ENCODE results near the gene EIF4H. TPM values are rescaled to one million over a fixed set of nuclear protein-coding genes. Genes with fewer than 3 reads are reported as not detected.

Gene EIF4H
- total RNA-seq = 100 to 1,000 TPM; 175 to 250 (median 213) TPM

DNA sequence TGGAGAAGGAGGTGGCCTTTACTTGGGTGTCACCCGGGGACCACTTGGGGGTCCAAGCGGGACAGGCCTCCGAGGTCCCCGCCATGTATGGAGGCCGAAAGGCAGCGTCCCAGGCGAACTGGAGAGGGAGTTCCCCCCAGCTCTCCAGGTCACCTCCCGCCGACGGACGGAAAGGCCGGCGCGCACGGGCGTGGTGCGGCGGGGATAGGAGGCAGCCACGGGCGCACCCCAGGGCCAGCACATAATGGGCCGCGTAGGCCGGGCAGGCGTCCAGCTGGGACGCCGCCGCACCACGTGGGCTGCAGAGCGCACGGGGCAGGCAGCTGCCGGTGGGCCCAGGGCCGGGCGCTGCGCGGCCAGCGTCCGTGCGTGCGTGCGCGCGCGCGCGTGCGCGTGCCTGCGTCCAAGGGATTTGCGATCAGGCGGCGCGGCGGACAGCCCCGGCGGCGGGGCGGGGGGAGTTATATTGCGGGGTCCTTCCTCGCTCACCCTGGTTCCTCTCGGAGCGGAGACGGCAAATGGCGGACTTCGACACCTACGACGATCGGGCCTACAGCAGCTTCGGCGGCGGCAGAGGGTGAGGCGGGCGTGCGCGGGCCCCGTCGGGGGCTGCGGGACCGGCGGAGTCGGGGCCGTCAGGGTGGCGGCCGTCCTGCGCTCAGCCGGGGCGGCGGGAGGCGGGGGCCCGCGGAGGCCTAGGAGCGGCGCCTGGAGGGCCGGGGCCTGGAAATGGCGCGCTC lies at the start of gene EIF4H:
Gene EIF4H (plus strand): TSS at position 491 of the 740 bp plus-strand sequence. CDS start 28 bp downstream, at position 519.
- WGBS, 2 donors (ENCODE audit: low coverage in 1 of 2) = 2% methylated on average over 45 of the region's 95 CpGs; no CpG with 5 or more reads in 1 of the 2 donors
- Histone ChIP-seq H3K9me3 (no peaks in the 10 kb centered on the region), H3K27ac (peak within 1 kb of the TSS; percentile 95 to 98 (median 97)), H3K4me1 (peaks cover 27 to 57% (median 48%) of the 10 kb centered on the region in 4 donors), H3K36me3 (no peaks in the 10 kb centered on the region), H3K27me3 (no peaks in the 10 kb centered on the region), H3K4me3 (peak within 1 kb of the TSS; percentile 73 to 98 (median 90))
- DNase-seq = peak; percentile 98
- intact Hi-C loops (cut with DNase I; ENCODE audit: low total_unique reads) (loop anchor here (10.0 kb wide), 1 partner anchor 109 kb away; no protein-coding TSS in a partner anchor), in situ Hi-C loops (cut with MboI; ENCODE audit: low pct_ligation_motif_present in 1 of 4, low pct_unique_long_range_greater_than_20kb in 1 of 4, low sequenced_read_pairs in 3 of 4) (no loop called here)
- TF ChIP-seq EP300 (IDR thresholded peaks at IDR 0.05; ENCODE audit: low read depth) = no peak
- TF ChIP-seq POLR2AphosphoS5 (IDR thresholded peaks at IDR 0.05) = peak; percentile 77 to 95 (median 93)
- peak; percentile 80 for TF ChIP-seq POLR2A (IDR thresholded peaks at IDR 0.05)
- TF ChIP-seq, protein P1, sequence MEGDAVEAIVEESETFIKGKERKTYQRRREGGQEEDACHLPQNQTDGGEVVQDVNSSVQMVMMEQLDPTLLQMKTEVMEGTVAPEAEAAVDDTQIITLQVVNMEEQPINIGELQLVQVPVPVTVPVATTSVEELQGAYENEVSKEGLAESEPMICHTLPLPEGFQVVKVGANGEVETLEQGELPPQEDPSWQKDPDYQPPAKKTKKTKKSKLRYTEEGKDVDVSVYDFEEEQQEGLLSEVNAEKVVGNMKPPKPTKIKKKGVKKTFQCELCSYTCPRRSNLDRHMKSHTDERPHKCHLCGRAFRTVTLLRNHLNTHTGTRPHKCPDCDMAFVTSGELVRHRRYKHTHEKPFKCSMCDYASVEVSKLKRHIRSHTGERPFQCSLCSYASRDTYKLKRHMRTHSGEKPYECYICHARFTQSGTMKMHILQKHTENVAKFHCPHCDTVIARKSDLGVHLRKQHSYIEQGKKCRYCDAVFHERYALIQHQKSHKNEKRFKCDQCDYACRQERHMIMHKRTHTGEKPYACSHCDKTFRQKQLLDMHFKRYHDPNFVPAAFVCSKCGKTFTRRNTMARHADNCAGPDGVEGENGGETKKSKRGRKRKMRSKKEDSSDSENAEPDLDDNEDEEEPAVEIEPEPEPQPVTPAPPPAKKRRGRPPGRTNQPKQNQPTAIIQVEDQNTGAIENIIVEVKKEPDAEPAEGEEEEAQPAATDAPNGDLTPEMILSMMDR (IDR thresholded peaks at IDR 0.05) = no peak

DNA sequence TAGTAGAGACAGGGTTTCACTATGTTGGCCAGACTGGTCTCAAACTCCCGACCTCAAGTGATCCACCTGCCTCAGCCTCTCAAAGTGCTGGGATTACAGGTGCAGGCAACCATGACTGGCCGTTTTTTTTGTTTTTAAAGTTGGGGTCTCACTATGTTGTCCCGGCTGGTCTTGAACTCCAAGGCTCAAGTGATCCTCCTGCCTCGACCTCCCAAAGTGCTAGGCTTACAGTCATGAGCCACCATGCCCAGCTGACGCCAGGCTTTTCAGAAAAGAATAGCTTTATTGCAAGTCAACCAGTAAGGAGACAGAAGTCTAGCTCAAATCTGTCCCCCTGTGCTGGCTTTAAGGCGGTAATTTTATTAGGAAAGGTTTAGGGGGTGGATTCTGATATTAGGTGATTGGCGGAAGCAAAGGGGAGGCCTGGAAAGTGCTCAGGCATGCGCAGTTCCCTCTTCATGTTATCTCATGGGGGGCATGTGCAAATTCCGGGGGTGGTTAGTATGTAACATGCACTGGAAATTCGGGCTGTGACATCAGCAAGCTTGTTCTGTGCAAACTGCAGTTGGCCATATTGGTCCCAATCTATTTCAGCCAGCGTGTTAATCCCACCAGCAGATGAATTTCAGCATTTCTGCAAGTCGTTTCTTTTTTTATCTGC lies 47.8 kb upstream of the EIF4H start:
- no peaks in the 10 kb centered on the region for H3K9me3 ChIP-seq
- TF ChIP-seq, protein P1 (IDR thresholded peaks at IDR 0.05) = no peak
- no peak for TF ChIP-seq EP300 (IDR thresholded peaks at IDR 0.05; ENCODE audit: low read depth)
- TF ChIP-seq POLR2A (IDR thresholded peaks at IDR 0.05) = no peak
- TF ChIP-seq POLR2AphosphoS5 (IDR thresholded peaks at IDR 0.05) = no peak
- H3K27me3 ChIP-seq = no peaks in the 10 kb centered on the region
- H3K4me3 ChIP-seq = no peak overlapping the region
- no peak for DNase-seq
- H3K27ac ChIP-seq = no peak overlapping the region
- H3K4me1 ChIP-seq = peaks cover 0 to 10% (median 0%) of the 10 kb centered on the region in 4 donors
- H3K36me3 ChIP-seq = peaks cover 0 to 6% (median 0%) of the 10 kb centered on the region in 4 donors
- WGBS, 2 donors (ENCODE audit: low coverage in 1 of 2) = 80 to 81% methylated on average over 6 to 12 of the region's 12 CpGs
- in situ Hi-C loops (cut with MboI; ENCODE audit: low pct_ligation_motif_present in 1 of 4, low pct_unique_long_range_greater_than_20kb in 1 of 4, low sequenced_read_pairs in 3 of 4) (no loop called here), intact Hi-C loops (cut with DNase I; ENCODE audit: low total_unique reads) (no loop called here)

DNA sequence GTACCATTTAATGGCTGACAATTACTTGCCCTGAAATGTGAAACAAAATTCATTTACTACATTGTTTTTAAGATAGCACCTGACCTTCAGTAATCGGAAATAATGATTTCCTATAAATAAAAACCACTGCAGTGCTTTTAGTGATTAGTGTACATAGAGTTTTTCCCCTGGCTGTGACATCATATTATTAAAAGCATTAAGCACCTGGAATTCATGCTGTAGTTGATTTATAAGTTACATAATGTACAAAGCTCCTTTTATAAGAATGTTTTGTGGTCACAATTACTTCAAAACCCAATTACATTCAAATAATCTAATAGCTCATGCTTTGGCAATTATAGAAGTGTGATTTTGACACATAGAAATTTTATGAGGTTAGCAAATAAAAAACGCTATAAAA lies 44.3 kb upstream of the EIF4H start:
- WGBS, 2 donors (ENCODE audit: low coverage in 1 of 2) = 38 to 42% methylated on average over 1 to 2 of the region's 2 CpGs
- Histone ChIP-seq H3K36me3 (no peaks in the 10 kb centered on the region), H3K4me1 (peaks cover 0 to 10% (median 0%) of the 10 kb centered on the region in 4 donors), H3K9me3 (no peaks in the 10 kb centered on the region), H3K27ac (no peak overlapping the region), H3K27me3 (no peaks in the 10 kb centered on the region), H3K4me3 (no peak overlapping the region)
- in situ Hi-C loops (cut with MboI; ENCODE audit: low pct_ligation_motif_present in 1 of 4, low pct_unique_long_range_greater_than_20kb in 1 of 4, low sequenced_read_pairs in 3 of 4) (no loop called here), intact Hi-C loops (cut with DNase I; ENCODE audit: low total_unique reads) (no loop called here)
- no peak for DNase-seq
- TF ChIP-seq POLR2AphosphoS5 (IDR thresholded peaks at IDR 0.05) = no peak
- TF ChIP-seq POLR2A (IDR thresholded peaks at IDR 0.05) = no peak
- no peak for TF ChIP-seq EP300 (IDR thresholded peaks at IDR 0.05; ENCODE audit: low read depth)
- TF ChIP-seq, protein P1 (IDR thresholded peaks at IDR 0.05) = no peak

DNA sequence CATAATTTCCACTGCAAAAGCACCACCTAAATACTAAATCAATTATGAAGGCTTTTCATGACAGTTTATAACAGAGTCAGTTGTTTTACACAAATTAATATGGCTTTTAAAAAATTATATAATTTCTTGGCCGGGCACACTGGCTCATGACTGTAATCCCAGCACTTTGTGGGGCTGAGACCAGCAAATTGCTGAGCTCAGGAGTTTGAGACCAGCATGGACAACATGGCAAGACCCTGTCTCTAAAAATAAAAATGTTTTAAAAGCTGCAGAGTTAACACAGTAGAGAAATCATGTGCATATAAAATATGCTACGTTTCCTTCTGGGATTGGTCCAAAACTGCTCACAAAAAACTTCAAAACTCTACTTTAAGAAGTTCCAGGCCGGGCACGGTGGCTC lies 43.6 kb upstream of the EIF4H start:
- no peak overlapping the region for H3K27ac ChIP-seq
- no peak for DNase-seq
- H3K9me3 ChIP-seq = no peaks in the 10 kb centered on the region
- in situ Hi-C loops (cut with MboI; ENCODE audit: low pct_ligation_motif_present in 1 of 4, low pct_unique_long_range_greater_than_20kb in 1 of 4, low sequenced_read_pairs in 3 of 4) (no loop called here), intact Hi-C loops (cut with DNase I; ENCODE audit: low total_unique reads) (no loop called here)
- no peak overlapping the region for H3K4me3 ChIP-seq
- H3K4me1 ChIP-seq = peaks cover 0 to 10% (median 0%) of the 10 kb centered on the region in 4 donors
- TF ChIP-seq POLR2A (IDR thresholded peaks at IDR 0.05) (no peak), EP300 (IDR thresholded peaks at IDR 0.05; ENCODE audit: low read depth) (no peak), POLR2AphosphoS5 (IDR thresholded peaks at IDR 0.05) (no peak)
- TF ChIP-seq, protein P1 (IDR thresholded peaks at IDR 0.05) = no peak
- H3K36me3 ChIP-seq = no peaks in the 10 kb centered on the region
- 31 to 56% methylated on average over 4 of the region's 4 CpGs for WGBS, 2 donors (ENCODE audit: low coverage in 1 of 2)
- H3K27me3 ChIP-seq = no peaks in the 10 kb centered on the region

Data from transverse colon (tissue), 4 donors.